ENCODE data around the gene RNF17.
"Not testable (repeated sequence)": the region's sequence is repeated elsewhere in the genome, so short reads cannot be mapped to it uniquely, and the experiment has no call there.

The RNF17 gene

DNA sequence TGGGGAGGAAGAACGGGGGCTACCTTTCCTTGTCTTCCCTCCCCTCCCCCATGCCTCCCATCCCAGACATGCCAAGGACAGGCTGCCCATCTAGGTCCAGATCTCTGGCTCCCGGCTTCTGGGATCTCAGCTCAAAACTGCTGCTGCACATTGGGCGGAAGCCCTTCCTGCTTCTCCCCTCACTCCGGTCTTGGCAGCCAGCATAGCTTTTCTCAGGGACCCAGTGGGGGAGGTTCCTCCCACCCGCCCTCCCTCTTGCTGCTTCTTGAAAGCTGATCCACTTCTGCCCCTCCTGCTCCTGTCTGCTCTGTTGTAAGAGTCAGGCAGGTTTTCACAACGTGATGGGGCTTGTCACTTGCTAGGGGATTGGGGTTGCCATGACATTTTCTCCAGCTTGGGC lies 21.7 kb upstream of the RNF17 start:
- DNase-seq (ENCODE audit: low spot score) = no peak

- no peak for DNase-seq (ENCODE audit: low spot score)
Measured at GRCh38 chr13:24742977-24743376, 21.0 kb upstream of the RNF17 start.

DNA sequence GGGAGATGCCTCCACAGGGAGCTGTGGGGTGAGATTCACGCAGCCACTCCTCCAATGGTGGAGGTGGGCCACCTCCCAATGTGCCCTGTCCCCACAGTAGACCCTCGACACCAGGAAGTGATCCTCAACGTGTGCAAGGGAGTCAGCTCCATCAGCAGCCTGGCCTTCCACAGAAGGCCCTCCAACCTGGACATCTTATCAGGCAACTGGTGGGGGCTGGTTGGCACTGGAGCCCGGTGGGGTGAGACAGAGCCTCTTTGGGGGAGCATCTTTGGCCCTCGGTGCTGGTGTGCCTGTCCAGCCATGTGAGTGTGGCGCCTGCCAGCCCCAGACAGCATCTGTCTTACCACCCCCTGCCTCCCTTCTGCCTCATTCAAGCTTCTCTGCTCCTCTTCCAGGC lies 19.7 kb upstream of the RNF17 start:
- no peak for DNase-seq (ENCODE audit: low spot score)

DNA sequence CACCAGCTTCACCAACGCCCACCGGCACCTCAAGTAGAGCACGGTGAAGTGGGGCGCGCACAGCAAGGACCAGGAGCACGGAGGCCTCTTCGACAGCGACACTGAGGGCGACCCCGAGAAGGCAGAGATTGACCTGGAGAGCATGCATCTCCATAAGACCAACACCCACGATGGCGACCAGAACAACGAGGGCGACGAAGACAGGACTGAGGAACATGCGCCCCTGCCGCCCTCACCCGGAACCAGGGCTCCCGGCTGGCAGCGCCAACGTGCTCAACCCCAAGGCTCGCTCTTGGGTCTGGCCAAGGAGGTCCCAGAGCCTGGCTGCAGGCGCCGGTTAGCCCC lies 18.5 kb upstream of the RNF17 start:
- DNase-seq (ENCODE audit: low spot score) = no peak

DNA sequence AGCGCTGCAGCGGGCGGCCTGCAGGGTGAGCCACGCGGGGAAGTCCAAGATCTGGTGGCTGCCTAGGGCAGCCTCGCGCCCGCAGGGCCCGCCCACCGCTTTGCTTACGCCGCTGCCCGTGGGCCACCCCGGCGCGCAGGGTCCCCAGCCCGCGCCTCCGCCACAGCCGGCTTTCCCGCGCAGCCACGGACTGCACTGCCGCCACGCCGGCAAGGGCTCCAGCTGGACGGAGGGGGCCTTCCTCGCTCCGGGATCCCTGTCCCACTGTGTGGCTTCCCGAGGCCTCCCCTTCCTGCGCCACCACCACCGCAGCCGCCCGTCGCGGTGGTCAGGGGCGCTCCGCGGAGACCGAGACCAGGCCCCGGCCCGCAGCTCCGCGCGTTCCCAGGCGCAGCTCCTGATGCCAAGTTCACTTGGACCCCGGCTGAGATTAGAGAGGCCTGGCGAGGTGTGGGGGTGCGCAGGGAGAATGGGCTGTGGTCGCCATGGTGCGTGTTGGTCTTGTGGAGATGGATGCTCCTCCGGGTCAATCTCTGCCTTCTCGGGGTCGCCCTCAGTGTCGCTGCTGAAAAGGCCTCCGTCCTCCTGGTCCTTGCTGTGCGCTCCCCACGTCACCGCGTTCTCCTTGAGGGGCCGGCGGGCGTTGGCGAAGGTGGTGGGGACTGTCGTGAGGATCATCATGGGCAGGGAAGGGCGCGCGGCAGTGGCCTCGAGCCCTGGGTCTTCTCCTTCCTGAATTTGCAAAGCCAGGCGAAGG lies 17.9 kb upstream of the RNF17 start:
- no peak for DNase-seq (ENCODE audit: low spot score)

GRCh38 chr13:24746618-24747247 lies 17.2 kb upstream of the RNF17 start:
- no peak for DNase-seq (ENCODE audit: low spot score)

- DNase-seq (ENCODE audit: low spot score) = no peak
Measured at GRCh38 chr13:24747248-24748060, 16.5 kb upstream of the RNF17 start.

- no peak for DNase-seq (ENCODE audit: low spot score)
Measured at GRCh38 chr13:24748061-24748400, 15.9 kb upstream of the RNF17 start.

- DNase-seq (ENCODE audit: low spot score) = no peak
Measured at GRCh38 chr13:24759197-24759596, 4.8 kb upstream of the RNF17 start.

DNA sequence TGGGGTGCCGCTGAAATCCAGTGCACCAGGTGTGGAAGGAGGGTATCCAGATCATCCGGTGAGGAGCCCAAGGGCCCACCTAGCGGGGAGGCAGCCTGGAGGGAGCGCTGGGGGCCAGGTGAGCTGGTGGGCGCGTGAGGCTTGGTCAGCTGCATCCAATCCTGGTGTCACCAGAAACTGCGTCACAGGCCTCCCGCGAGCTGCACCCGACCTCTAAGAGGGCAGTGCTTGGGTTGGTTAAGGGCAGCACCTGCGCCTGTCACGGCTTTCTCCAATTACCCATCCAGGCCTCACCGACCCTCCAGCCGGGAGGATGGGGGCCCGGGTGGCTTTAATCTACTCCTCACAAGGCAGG lies 284 bp downstream of the RNF17 start:
- no peak for DNase-seq (ENCODE audit: low spot score)

GRCh38 chr13:24777171-24777570 lies 13.2 kb downstream of the RNF17 start:
- DNase-seq (ENCODE audit: low spot score) = no peak

DNA sequence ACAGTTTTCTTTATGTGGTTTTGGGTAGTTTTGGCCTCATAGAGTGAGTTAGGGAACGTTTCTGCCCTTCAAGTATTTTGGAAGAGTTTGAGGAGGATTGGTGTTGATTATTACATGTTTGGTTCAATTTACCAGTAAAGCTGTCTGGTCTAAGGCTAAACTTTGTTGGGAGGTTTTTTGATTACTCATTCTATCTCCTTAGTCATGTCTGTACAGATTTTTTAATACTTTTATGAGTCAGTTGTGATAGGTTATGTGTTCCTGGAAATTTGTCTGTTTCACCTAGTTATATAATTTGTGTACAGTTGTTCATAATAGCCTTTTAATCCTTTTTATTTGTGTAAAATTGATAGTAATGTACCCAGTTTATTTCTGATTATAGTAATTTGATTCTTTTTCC lies 20.4 kb downstream of the RNF17 start:
- DNase-seq (ENCODE audit: low spot score) = no peak

DNA sequence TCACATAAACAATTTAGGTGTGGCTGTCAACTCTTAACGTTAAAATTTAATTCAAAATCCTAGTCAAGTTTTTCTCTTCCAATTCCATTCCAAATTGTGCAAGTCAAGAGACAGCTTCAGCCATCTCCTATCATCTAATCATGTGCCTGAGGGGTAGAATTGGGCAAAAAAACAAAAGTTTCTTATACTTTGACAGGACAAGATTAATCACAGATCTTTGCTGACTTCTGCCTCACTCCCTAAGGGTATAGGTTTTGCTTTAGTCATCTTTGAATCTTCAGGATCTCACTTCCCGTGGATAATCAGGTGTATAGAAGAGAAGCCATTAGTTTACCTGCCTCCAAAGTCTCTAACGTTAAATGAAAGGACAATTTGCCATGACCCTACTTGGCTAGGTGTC lies 24.6 kb downstream of the RNF17 start:
- no peak for DNase-seq (ENCODE audit: low spot score)

DNA sequence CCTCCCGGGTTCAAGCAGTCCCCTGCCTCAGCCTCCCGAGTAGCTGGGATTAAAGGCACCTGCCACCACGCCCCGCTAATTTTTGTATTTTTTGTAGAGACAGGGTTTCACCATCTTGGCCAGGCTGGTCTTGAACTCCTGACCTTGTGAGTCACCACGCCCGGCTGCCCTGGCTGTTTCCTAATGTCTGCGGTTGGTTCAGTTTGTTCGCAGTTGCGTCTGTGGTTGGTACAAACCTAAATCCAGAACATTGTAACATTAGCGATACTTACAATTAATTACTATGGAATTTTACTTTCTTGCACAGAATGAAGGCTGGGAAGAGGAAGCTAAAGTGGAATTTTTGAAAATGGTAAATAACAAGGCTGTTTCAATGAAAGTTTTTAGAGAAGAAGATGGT lies 38.1 kb downstream of the RNF17 start:
- DNase-seq (ENCODE audit: low spot score) = no peak

DNA sequence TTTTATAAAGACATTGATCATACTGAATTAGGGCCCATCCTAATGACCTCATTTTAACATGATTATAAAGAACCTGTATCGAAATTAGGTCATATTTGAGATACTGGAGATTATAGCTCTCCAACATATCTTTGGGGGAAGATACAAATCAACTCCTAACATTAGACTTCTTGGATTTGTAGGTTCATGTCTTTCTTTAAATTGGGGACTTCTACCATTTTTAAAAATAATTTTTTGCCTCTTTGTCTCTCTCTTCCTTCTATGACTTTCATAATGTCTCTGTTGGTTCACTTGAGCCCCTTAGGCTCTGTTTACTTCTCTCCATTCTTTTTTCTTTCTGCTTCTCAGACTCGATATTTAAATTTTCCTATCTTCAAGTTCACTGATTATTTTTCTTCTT lies 57.2 kb downstream of the RNF17 start:
- no peak for DNase-seq (ENCODE audit: low spot score)

DNA sequence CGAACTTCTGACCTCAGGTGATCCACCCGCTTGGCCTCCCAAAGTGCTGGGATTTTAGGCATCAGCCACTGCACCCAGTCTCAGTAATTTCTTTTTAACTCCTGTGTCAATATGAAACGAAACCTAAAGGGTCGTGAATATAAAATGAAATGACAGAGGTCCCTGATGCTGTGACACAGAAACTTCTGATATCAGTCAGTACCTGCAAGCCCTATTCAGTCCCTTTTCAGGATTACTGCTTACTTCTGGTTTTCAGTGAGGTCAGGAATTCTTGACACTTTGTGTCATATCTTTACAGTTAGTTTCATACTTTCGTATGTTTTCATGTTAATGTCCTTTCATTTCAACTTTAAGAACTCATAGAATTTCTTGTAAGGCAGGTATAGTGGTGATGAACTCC lies 58.7 kb downstream of the RNF17 start:
- no peak for DNase-seq (ENCODE audit: low spot score)

DNA sequence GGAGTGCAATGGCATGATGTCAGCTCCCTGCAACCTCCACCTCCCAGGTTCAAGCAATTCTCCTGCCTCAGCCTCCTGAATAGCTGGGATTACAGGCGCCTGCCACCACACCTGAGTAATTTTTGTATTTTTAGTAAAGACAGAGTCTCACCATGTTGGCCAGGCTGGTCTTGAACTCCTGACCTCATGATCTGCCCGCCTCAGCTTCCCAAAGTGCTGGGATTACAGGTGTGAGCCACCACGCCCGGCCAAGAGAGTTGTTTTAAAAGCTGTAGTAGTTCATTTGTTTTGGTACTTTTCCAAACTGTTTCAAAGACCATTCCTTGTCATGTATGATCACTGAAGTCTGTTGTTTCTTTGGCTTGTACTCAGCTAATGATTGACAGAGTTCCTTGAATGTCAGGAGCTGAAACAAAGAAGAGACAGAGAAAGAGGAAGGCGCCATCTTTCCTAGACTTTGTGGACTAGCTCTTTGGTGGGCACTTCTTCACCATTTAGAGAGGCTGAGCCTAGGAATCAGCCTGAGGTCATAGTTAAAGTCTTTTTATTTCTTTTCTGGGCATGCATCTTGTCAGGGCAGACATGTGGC lies 59.2 kb downstream of the RNF17 start:
- not testable (repeated sequence) for DNase-seq (ENCODE audit: low spot score)

- no peak for DNase-seq (ENCODE audit: low spot score)
Measured at GRCh38 chr13:24827799-24828198, 63.8 kb downstream of the RNF17 start.

DNA sequence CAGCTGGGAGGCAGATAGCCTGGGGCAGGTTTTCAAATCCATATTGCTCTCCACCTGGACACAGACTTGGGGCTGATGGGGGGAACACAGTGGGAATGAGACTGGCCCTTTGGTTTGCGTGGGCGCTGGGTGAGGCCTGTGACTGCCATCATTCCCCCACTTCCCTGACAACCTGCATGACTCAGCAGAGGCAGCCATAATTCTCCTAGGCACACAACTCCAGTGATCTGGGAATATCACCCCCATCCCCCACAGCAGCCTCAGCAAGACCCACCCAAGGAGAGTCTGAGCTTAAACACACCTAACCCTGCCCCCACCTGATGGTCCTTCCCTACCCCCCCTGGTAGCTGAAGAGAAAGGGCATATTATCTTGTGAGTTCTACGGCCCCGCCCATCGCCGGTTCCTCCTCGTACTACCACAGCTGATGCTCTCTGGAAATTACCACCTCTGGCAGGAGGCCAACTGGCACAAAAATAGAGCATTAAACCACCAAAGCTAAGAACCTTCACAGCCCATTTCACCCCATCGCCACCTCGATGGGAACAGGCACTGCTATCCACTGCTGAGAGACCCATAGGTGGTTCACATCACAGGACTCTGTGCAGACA lies 71.0 kb downstream of the RNF17 start:
- DNase-seq (ENCODE audit: low spot score) = peak; percentile 78

GRCh38 chr13:24837528-24837927 lies 73.6 kb downstream of the RNF17 start:
- not testable (repeated sequence) for DNase-seq (ENCODE audit: low spot score)

- DNase-seq (ENCODE audit: low spot score) = no peak
Measured at GRCh38 chr13:24842549-24843274, 78.7 kb downstream of the RNF17 start.

DNA sequence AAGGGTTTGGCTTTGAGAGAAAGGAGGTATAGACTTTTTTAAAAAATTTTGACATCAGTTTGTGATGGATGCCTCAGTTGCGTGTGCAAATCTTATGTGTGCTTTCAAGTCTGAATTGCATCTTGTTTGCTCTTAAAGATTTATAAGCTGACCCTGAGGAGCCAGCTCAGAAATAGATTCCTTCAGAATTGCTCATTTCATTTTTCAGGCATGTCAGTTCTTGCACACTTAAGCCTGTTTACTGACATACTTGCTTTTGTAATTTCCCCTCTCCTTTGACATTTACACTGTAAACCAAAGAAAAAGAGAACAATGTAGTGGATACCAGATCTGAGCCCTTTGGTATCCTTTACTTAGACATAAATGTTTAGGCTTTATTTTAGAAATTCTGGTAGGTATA lies 87.6 kb downstream of the RNF17 start:
- no peak for DNase-seq (ENCODE audit: low spot score)
